ENCODE data around the gene NEUROD6.

- no peak for TF ChIP-seq CTCF (IDR thresholded peaks at IDR 0.05; ENCODE audit: extremely low read depth in 1 of 2, insufficient read depth in 1 of 2, low read depth in 1 of 2, low read length in 2 of 2)
- TF ChIP-seq JUN (IDR thresholded peaks at IDR 0.05; ENCODE audit: borderline replicate concordance, insufficient read depth, insufficient read length, low read depth) = no peak
- no peak for TF ChIP-seq POLR2A (IDR thresholded peaks at IDR 0.05; ENCODE audit: low read depth, low read length)
- no peak for TF ChIP-seq MAX (IDR thresholded peaks at IDR 0.05; ENCODE audit: insufficient read depth, insufficient read length)
- TF ChIP-seq GATA2 (IDR thresholded peaks at IDR 0.05; ENCODE audit: insufficient read depth, insufficient read length, low read depth, low read length) = no peak
- TF ChIP-seq EZH2 (IDR thresholded peaks at IDR 0.05; ENCODE audit: borderline replicate concordance, low read depth, low read length, severe bottlenecking) = no peak
- no peak for TF ChIP-seq POLR2AphosphoS5 (IDR thresholded peaks at IDR 0.05; ENCODE audit: insufficient read depth, low read depth, low read length)
- no peak for TF ChIP-seq MYC (IDR thresholded peaks at IDR 0.05; ENCODE audit: low read depth, low read length)
- no peak for TF ChIP-seq FOS (IDR thresholded peaks at IDR 0.05; ENCODE audit: borderline replicate concordance, insufficient read depth, low read length)
Observed at GRCh38 chr7:31382722-31383121, 42.2 kb upstream of the NEUROD6 start.

Measured in endothelial cell of umbilical vein (primary cell).